GM13976 (cell line): Measurements from ENCODE around the gene AGBL4.

Experiments used
- DNase-seq: peaks from one replicate; pipeline ENCODE4 v3.0.0; 2012; ENCODE audit warnings: low spot score
- in situ Hi-C: fragments of 300-500 bp; cut with MboI; formaldehyde crosslinking; loops from one replicate; pipeline ENCODE4 v1.12.0; 2022; ENCODE audit warnings: low sequenced_read_pairs, mixed read lengths, inconsistent platforms; ENCODE audit not compliant: unreplicated experiment
- TF ChIP-seq, protein P1 (sequence below): IDR thresholded peaks from 2 replicates; pipeline ENCODE4 v1.5.1; 2012; ENCODE audit warnings: borderline replicate concordance, mild to moderate bottlenecking; ENCODE audit not compliant: insufficient read depth; ENCODE audit errors: extremely low read depth, missing control alignments, control extremely low read depth

The AGBL4 gene

DNA sequence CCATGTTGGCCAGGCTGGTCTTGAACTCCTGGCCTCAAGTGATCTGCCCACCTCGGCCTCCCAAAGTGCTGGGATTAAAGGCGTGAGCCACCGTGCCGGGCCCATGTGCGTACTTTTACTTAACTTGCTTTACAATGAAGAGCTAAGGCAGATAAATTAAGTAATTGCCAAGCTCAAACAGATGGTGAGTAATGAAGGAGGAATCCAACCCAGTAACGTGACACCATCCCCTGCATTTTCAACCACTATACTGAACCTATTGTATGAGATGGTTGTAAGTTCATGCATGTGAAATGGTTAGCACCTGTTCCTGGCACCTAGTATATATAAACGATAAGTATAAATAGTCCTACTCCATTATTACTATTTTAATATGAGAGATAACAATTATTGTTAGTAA is 659.1 kb downstream of the AGBL4 start:
- in situ Hi-C loops = no loop called here
- TF ChIP-seq, protein P1, sequence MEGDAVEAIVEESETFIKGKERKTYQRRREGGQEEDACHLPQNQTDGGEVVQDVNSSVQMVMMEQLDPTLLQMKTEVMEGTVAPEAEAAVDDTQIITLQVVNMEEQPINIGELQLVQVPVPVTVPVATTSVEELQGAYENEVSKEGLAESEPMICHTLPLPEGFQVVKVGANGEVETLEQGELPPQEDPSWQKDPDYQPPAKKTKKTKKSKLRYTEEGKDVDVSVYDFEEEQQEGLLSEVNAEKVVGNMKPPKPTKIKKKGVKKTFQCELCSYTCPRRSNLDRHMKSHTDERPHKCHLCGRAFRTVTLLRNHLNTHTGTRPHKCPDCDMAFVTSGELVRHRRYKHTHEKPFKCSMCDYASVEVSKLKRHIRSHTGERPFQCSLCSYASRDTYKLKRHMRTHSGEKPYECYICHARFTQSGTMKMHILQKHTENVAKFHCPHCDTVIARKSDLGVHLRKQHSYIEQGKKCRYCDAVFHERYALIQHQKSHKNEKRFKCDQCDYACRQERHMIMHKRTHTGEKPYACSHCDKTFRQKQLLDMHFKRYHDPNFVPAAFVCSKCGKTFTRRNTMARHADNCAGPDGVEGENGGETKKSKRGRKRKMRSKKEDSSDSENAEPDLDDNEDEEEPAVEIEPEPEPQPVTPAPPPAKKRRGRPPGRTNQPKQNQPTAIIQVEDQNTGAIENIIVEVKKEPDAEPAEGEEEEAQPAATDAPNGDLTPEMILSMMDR = no peak
- no peak for DNase-seq

DNA sequence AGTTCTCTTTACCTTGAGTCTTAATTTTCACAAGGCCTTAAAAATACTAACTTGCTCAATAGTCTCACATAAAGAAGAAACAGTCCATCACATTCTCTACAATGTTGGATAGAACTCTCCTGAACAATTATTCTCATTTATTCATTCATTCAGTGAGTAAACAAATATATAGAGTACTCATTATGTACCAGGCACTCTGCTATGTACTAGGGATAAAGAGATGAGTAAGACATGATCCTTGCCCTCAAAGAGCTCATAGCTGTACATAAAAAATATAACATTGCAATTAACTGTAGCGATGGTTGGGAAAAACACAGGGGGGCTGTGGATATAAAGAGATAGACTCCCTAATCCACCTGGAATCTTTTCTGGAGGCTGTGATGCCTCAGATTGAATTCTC is 660.1 kb downstream of the AGBL4 start:
- in situ Hi-C loops = no loop called here
- TF ChIP-seq, protein P1 = no peak
- DNase-seq = no peak

DNA sequence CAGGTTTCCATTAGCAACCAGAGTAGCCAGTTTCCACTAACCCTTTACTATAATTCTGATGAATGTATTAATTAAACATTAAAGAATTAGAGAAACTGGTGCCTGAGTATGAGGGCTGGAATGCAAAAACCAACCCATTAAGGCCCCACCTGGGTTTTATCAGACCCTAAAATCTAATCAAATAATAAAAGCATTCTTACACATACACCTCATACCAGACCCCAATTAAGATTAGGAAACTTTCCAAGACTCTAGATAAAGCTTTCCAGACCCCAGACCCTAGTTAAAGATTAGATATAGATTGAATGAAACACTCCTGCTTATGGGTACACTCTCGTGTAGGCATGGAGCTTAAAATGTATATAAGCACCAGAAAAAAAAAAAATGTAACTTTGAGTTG is 665.7 kb downstream of the AGBL4 start:
- in situ Hi-C loops = no loop called here
- TF ChIP-seq, protein P1 = no peak
- DNase-seq = no peak

DNA sequence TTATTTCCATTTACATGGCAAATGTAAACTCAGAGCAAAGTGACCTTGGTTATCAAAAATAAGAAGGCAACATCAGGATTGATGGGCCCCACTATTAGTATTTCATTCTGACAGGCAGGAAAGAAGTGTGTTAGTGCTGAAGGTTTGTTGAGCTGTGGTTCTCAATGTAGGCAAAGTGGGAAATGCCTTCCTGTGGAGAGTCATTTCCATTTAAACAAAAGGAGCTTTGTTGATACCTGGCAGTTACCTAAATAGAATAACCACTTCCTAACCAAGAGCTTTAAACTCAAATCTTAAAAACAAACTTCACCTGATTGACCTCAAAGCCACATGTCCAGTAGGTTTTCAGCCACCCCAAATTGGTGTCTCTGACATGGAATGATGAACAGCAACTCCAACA is 667.2 kb downstream of the AGBL4 start:
- in situ Hi-C loops = no loop called here
- no peak for DNase-seq
- TF ChIP-seq, protein P1 = no peak

DNA sequence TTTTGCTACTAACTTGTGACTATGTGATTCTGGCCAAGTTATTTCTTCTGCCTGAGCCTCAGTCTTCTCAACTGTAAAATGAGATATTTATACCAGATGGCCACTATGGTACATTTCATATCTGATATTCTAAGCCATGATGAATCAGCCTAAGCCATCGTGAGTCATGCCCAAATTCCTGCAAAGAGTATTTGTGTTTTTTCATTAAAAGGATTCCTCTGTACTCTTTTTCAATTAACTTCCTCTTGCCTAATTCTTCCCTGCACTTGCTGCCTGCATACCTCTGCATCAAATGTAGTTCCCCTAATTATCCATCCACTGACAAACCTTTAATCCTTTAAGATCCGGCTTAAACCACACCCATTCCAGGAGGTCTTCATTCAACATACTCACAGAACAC is 672.0 kb downstream of the AGBL4 start:
- TF ChIP-seq, protein P1 = no peak
- DNase-seq = no peak
- in situ Hi-C loops = no loop called here

DNA sequence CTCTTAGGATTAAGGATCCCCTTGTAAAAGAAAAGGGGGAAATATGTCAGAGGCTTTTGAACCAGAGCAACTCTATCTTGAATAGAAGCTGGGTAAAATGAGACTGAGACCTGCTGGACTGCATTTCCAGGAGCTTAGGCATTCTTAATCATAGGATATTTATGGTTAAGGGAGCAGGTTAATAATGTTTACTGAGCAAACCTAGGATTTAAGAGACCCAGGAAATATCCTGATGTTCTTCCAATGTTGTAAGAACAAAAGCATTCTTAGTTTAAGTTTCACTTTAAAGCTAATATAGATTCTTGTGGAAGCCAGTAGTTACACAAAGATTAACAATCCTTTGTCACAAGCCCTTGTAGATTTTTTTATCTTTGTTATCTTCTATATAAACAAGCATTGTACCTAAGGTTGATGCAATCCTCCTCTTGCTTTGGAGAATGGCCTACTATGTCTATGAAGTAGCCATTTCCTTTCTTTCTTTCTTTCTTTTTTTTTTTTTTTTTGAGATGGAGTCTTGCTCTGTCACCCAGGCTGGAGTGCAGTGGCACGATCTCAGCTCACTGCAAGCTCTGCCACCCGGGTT is 676.9 kb downstream of the AGBL4 start:
- in situ Hi-C loops = no loop called here
- TF ChIP-seq, protein P1 = no peak
- no peak for DNase-seq
